Measurements from ENCODE around the gene LGR4.

The LGR4 gene

DNA sequence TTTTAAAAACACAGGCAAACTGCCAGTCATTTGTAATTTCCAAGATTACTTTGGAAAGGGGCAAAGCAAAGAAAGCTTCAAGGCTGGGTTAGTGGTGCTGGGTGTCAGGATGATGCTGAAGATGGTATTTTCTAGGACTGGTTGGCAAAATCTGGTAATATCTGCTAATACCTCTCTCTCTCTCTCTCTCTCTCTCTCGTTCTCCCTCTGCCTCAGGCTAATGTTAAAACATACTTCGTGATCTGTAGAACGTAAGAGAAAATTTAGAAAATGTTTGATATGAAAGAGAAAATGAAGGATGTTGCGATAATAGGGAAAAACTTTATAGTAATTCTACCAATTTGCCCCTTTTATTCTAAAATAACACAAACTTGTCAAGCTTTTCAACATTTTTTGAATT lies 9.4 kb upstream of the LGR4 start:
- no peak for DNase-seq (ENCODE audit: low spot score)
- TF ChIP-seq, protein P1, sequence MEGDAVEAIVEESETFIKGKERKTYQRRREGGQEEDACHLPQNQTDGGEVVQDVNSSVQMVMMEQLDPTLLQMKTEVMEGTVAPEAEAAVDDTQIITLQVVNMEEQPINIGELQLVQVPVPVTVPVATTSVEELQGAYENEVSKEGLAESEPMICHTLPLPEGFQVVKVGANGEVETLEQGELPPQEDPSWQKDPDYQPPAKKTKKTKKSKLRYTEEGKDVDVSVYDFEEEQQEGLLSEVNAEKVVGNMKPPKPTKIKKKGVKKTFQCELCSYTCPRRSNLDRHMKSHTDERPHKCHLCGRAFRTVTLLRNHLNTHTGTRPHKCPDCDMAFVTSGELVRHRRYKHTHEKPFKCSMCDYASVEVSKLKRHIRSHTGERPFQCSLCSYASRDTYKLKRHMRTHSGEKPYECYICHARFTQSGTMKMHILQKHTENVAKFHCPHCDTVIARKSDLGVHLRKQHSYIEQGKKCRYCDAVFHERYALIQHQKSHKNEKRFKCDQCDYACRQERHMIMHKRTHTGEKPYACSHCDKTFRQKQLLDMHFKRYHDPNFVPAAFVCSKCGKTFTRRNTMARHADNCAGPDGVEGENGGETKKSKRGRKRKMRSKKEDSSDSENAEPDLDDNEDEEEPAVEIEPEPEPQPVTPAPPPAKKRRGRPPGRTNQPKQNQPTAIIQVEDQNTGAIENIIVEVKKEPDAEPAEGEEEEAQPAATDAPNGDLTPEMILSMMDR (IDR thresholded peaks at IDR 0.05; ENCODE audit: extremely low read depth, missing control alignments) = no peak

DNA sequence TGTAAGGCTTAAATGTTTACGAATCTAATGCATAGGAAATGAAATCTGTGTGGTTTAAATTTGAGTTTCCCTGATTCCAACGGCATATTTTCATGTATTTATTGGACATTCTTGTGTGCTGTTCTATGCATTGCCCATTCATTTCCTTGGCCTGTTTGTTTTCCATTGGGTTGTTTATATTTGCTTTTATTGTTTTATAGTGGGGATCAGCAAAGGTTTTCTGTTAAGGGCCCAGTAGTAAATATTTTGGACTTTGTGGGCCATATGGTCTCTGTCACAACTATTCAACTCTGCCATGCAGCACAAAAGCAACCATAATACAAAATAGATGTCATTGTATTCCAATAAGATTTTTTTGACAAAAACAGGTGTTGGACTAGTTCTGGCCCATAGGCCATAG lies 5.2 kb upstream of the LGR4 start:
- TF ChIP-seq, protein P1 (IDR thresholded peaks at IDR 0.05; ENCODE audit: extremely low read depth, missing control alignments) = no peak
- no peak for DNase-seq (ENCODE audit: low spot score)

DNA sequence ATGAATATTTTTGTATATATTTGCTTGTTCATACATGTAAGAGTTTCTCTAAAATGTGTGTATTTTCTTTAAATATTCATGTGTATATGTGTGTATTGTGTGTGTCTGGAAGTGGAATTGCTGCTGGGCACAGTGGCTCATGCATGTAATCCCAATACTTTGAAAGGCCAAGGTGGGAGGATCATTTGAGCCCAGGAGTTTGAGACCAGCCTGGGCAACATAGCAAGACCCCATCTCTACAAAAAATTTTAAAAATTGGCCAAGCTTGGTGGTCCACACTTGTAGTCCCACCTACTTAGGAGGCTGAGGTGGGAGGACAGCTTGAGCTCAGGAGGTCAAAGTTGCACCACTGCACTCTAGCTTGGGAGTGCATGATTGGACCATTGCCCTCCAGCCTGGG lies 4.7 kb upstream of the LGR4 start:
- DNase-seq (ENCODE audit: low spot score) = no peak
- TF ChIP-seq, protein P1 (IDR thresholded peaks at IDR 0.05; ENCODE audit: extremely low read depth, missing control alignments) = no peak

DNA sequence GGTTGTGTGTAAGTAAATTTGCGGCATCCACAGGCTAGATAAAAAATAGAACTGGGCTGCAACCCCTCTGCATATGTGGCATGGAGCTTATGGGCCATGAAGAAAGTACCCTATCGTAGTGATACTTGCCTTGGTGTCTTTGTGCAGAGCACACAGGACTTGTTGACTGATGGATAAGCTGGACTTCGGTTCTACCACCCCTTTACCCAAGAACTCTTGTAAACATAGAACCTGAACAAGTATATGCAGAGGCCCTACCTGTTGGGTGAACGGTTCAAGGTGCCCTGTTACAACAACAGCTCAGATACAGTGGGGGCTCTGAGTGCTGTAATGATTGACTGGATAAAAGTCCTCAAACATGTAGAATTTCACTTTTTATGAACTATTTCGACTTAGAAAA lies 3.0 kb upstream of the LGR4 start:
- TF ChIP-seq, protein P1 (IDR thresholded peaks at IDR 0.05; ENCODE audit: extremely low read depth, missing control alignments) = no peak
- no peak for DNase-seq (ENCODE audit: low spot score)

DNA sequence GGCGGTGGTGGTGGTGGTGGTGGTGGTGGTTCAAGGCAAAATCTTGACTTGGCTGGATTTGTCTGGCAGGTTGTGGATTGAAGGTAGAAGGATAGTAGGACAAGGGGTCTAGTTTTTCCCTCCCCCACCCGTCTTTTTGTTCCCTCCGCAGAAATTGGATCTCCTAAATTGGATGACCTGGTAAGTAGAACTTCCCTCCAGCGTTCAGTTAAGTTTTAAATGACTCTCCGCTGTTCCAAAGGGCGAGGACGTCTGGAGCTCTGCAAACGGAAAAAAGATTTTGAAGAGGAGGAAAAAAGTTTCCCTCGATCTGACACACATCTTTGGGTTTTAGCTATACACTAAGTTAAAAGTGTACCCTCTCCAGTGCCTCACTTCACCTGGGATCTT lies 422 bp upstream of the LGR4 start:
- no peak for DNase-seq (ENCODE audit: low spot score)
- TF ChIP-seq, protein P1 (IDR thresholded peaks at IDR 0.05; ENCODE audit: extremely low read depth, missing control alignments) = no peak

DNA sequence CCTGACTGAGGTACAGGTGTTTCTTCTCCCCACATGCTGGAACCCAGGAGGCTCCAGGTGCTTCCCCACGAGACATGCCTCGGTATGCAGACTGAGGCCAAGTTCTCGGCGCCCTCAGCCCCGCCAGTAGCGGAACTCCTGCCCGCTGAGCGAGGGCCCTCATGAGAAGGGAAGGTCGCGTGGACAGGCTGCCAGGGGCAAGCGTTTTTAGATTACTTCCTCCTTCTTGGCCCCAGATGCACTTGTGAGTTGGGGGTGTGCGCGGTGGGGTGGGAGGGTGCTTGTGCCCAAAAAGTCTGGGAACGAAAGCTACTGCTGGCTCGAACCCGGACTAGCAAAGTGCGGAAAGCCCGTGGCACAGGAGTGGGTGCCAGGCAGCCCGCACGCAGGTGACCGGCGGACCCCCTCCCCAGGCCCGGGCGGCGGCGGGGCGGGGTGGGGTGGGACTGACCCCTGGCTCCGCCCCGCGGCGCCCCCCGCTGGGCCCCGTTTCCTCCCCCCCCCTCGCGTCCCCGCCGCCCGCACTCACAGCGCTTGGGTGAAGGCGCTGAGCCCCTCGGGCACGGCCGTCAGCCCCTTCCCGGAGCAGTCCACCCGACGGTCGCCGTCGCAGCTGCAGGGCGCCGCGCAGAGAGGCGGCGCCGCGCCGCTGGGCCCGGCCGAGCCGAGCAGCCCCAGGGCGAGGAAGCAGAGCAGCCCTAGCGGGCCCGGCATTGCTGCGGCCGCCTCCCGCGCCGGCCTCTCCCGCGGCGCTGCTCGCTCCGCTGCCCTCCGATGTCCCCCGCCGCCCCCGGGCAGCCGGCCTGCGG lies 797 bp downstream of the LGR4 start:
- TF ChIP-seq, protein P1 (IDR thresholded peaks at IDR 0.05; ENCODE audit: extremely low read depth, missing control alignments) = no peak
- DNase-seq (ENCODE audit: low spot score) = peak; percentile 63

DNA sequence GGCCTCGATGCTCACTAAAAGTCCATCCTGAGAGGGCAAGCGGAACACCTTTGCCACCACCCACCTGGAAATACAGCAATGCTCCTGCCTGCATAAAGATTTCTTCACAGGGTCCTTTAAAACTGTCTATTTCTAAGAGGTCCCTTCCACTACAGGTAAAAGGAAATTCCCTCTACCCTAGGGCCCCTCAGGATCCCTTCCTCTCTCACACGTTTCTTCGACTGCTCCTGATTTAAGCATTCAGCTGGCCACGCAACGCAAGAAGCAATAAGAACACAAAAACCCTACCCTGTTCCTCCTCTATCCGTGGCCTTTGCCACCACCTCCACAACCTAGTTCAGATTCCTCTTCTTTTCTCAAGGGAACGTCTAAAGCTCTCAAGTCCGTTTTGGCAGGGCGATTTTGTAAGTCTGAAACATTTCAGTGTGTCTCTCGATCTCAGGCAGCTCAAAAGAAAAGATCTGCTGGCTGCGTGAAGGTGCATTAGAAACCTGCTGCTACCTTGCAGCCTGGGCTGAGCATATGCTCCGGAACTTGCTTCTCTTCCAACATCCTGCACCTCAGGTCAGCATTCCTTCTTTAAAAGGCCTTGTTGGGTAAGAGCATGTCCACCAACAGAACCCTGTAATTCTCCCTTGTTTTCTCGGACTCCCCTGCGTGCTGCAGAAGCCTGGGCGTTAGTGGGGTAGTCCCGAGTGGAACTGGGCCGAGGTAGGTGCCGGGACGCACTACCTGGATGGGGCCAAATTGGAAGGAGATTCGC lies 1.6 kb downstream of the LGR4 start:
- peak; percentile 12 for DNase-seq (ENCODE audit: low spot score)
- TF ChIP-seq, protein P1 (IDR thresholded peaks at IDR 0.05; ENCODE audit: extremely low read depth, missing control alignments) = no peak
